Measurements from ENCODE around the gene GPR37.

GPR37 gene

GRCh38 chr7:124724507-124725192, 40.9 kb downstream of the GPR37 start:
- DNase-seq (ENCODE audit: low read depth) = no peak

- DNase-seq (ENCODE audit: low read depth) = no peak
Measured at GRCh38 chr7:124724079-124724478, 41.5 kb downstream of the GPR37 start.

GRCh38 chr7:124723012-124723411, 42.6 kb downstream of the GPR37 start:
- no peak for DNase-seq (ENCODE audit: low read depth)

- DNase-seq (ENCODE audit: low read depth) = no peak
Measured at GRCh38 chr7:124722292-124722691, 43.3 kb downstream of the GPR37 start.

GRCh38 chr7:124720195-124720594, 45.4 kb downstream of the GPR37 start:
- DNase-seq (ENCODE audit: low read depth) = no peak

GRCh38 chr7:124718032-124718766, 47.4 kb downstream of the GPR37 start:
- no peak for DNase-seq (ENCODE audit: low read depth)

GRCh38 chr7:124716894-124717293, 48.7 kb downstream of the GPR37 start:
- no peak for DNase-seq (ENCODE audit: low read depth)

GRCh38 chr7:124713086-124713485, 52.5 kb downstream of the GPR37 start:
- DNase-seq (ENCODE audit: low read depth) = no peak

GRCh38 chr7:124712017-124712416, 53.6 kb downstream of the GPR37 start:
- no peak for DNase-seq (ENCODE audit: low read depth)

GRCh38 chr7:124702385-124702784, 63.2 kb downstream of the GPR37 start:
- no peak for DNase-seq (ENCODE audit: low read depth)

- DNase-seq (ENCODE audit: low read depth) = no peak
Measured at GRCh38 chr7:124701955-124702354, 63.6 kb downstream of the GPR37 start.

- DNase-seq (ENCODE audit: low read depth) = no peak
Measured at GRCh38 chr7:124700655-124701054, 64.9 kb downstream of the GPR37 start.

- no peak for DNase-seq (ENCODE audit: low read depth)
Measured at GRCh38 chr7:124698964-124699363, 66.6 kb downstream of the GPR37 start.

- DNase-seq (ENCODE audit: low read depth) = no peak
Measured at GRCh38 chr7:124697746-124698145, 67.8 kb downstream of the GPR37 start.
